Activated CD4-positive, CD25-positive, alpha-beta regulatory T cell treated with anti-CD3 and anti-CD28 coated beads, Interleukin-2, amount 50 U/mL, for 72 hours (primary cell): Measurements from ENCODE around the gene ANKFY1.
A peak's percentile ranks its signal among the peaks of the same experiment; 100 is the strongest.
"Not testable (repeated sequence)": the region's sequence is repeated elsewhere in the genome, so short reads cannot be mapped to it uniquely, and the experiment has no call there.

Experiments
- DNase-seq: peaks from one replicate; pipeline ENCODE4 v3.0.0; 2021

Gene ANKFY1

DNA sequence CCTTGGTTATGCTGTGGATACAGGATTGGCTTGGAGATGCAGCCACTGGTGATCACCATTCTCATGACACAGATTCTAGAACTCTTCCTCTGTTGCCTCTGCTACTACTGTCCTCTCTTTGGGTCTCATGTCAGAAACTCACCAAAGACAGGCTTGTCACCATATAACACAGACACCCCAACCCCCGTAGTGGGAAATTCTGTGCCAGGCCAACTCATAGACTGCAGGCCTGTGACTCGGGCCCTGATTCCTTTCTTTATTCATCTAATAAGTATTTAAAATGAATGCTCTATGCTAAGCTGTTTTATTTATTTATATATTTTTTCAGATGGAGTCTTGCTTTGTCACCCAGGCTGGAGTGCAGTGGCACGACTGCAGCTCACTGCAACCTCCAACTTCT lies 111.3 kb downstream of the ANKFY1 start:
- DNase-seq = no peak

DNA sequence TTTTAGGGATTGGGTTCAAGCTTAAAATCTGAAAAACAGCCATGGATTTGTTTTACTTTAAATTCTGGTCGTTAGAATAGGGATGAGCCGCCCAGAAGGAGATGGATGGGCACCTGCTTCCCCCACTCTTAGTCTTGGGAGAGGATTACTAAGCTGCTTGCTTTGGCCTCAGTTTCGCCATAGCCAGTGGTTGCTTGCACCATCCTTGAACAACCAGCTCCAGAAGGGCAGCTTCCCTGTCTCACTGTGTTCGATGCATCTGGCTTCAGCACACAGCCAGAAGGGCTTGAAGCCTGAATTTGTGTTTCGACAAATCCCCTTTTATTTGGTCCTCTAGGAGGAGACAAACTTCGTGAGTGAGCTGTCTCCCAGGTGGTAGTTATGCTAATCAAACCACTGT lies 113.7 kb downstream of the ANKFY1 start:
- no peak for DNase-seq

GRCh38 chr17:4148611-4149308 lies 115.0 kb downstream of the ANKFY1 start:
- DNase-seq = no peak

DNA sequence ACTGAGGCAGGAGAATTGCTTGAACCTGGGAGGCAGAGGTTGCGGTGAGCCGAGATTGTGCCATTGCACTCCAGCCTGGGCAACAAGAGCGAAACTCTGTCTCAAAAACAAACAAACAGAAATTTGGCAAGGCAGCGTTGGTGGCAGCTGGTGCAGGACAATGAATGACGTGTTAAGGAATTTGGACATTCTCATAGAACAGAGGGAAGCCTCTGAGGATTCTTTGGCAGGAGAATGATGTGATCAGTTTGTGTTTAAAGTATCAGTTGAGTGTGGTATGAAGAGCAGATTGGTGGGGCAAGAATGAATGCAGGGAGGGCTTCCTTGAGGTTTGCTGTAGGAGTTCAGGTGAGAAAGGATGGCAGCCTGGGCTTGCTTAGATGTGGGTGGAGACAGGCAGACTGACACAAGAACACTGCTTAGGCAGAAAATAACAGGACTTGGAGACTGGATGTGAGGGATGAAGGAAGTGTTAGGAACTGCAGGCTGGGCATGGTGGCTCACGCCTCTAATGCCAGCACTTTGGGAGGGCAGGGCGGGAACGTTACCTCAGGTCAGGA lies 115.9 kb downstream of the ANKFY1 start:
- DNase-seq = no peak

GRCh38 chr17:4146641-4147040 lies 117.1 kb downstream of the ANKFY1 start:
- no peak for DNase-seq

- DNase-seq = no peak
These were observed 119.4 kb downstream of the ANKFY1 start for GRCh38 chr17:4144422-4144747.

- DNase-seq = peak; percentile 87
These were observed 120.0 kb downstream of the ANKFY1 start for GRCh38 chr17:4143563-4144421.

- DNase-seq = peak; percentile 47
These were observed 121.5 kb downstream of the ANKFY1 start for GRCh38 chr17:4142107-4142900.

DNA sequence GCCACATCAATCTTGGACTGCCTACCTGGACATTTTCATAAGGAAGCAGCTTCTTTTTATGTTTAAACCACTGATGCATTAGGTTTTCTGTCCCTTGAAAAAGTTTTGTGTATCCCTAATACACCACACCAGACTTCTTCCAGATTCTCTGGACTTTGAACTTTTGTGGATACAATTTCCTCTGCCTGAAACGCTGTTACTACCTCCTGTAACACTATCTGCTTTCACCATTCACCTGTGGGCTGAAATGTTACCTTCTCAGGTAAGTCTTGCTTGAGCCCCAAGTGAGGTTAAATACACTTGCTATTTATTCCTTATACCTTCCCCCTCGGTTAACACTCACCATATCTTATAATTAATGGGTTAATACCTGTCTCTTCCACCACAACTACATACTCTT lies 123.7 kb downstream of the ANKFY1 start:
- no peak for DNase-seq

- DNase-seq = not testable (repeated sequence)
These were observed 124.8 kb downstream of the ANKFY1 start for GRCh38 chr17:4138906-4139526.

DNA sequence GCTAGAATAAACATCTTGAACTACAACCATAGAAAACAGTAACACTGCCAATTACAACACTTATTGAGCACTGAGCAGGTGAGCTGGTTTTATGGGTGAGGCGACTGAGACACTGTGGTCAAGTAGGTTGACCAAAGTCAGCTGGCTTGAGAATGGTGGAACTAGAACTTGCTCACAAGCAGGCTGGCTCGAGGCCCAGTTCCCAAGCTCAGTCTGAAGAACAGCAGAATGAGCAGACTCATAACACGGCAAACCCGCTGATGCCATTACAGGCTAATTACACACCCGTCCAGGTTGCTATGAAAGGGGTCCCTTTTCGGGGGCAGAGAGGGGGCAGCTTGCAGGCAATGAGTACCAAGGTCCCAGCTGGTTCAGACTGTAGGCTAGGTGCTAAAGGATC lies 127.4 kb downstream of the ANKFY1 start:
- DNase-seq = no peak

GRCh38 chr17:4135489-4135888 lies 128.3 kb downstream of the ANKFY1 start:
- no peak for DNase-seq

GRCh38 chr17:4134721-4135120 lies 129.1 kb downstream of the ANKFY1 start:
- no peak for DNase-seq

DNA sequence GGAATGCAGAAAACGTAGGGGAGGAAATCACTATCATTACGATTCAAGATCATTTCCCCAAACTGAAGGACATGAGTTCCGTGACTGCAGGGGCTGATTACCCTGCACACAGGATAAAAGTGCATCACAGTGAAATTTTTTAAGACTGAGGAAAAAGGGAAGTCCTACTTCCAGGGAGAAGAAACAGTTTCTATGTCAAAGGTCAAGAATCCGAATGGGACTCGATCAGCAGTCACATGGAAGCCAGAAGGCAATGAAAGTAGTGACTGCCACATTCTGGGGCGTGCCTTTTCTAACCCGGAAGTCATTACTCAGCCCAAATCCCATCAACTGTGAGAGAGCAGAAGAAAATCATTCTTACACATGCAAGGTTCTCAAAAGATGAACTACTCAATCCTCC lies 133.1 kb downstream of the ANKFY1 start:
- no peak for DNase-seq

DNA sequence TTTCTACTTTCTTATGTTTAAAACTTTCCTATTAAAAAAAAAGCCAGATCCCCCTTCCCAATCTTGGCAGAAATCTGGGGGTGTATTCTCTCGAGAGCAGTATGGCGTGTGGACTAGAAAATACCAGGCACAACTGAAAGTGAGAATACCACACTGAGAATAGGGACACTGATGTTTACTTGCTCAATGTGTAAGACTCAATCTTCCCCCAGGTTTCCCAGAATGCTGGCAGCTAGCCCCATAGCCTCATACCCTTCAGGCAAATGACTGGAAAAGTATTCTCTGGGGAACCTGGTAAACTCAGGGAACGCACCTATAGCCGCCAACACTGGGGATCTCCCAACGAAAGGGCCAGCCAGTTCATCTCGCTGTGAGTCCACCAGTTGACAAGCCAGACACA lies 136.2 kb downstream of the ANKFY1 start:
- DNase-seq = no peak

- no peak for DNase-seq
These were observed 138.2 kb downstream of the ANKFY1 start for GRCh38 chr17:4125552-4125951.

DNA sequence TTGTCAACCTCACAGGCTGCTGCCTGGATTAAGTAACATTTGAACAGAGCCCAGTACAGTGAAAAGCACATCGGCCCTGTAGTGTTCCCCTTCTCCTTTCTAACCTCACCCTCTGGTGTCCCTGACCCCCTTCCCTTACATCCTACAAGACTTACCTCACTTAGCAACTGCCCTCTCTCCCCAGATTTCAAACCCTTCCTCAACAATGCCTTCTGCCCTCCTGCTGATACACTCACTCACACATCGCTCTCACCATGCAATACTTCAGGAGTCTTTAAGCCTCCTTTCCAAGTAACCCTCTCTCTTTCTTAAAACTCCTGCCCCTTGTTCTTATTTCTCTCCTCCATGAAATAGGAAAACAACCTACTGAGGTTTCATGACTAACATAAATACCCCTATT lies 138.8 kb downstream of the ANKFY1 start:
- DNase-seq = no peak

DNA sequence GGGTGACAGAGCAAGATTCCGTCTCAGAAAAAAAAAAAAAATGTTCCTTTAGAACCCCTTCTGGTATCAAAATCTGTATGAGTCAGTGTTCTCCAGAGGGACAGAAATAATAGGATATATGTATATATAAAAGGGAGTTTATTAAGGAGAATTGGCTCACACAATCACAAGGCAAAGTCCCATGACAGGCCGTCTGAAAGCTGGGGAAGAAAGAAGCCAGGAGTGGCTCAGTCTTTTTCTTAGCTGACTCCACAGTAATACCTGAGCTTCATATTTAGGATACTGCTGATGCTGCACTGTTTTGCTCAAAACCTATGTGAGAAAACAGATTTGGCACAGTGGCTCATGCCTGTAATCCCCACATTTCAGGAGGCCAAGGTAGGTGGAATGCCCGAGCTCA lies 143.4 kb downstream of the ANKFY1 start:
- no peak for DNase-seq

DNA sequence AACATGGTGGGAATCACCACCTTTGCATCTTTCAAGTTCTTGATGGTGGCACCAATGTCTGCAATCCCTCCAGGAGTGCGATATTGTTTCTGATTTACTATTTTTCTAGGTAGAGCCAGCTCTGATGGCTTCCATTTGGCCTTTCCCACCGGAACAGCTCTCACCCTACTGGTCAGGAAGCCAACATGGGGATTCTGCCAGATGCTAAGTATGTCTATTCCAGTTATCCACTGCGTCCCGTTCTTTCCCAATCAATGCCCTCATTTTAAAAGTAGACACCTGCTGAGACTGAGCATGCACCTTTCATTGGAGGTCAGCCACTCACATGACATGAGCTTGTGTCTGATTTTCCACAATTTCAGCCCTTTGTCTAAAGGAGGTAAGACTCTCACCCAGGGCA lies 144.5 kb downstream of the ANKFY1 start:
- no peak for DNase-seq

DNA sequence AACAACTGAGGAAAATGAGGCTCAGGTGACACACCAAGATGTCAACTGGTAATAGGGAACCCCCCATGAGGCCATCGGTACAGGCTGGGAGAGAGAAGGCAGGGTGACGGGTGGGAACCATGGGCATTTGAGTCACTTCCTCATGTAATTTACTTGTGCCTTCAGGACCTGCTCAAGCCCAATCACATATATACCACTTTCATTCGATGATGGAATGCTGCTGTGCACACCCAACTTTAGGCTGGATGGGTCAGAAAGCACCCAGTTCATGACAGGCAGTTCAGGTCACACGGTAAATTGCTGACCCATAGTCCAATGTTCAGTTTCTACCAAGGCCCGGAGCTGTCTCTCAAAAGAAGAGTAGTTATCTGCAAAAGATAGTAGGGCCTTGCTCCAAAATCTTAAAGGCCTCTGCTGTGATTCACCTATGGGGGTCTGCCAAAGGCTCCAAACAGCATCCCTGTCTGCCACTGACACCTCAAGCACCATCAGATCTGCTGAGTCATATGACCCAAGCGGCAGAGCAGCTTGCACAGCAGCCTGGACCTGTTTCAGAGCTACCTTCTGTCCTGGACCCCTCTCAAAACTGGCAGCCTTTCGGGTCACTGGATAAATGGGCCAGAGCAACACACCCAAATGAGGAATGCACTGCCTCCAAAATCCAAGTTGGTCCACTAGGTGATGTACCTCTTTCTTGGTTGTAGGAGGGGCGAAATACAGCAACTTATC lies 145.6 kb downstream of the ANKFY1 start:
- no peak for DNase-seq

DNA sequence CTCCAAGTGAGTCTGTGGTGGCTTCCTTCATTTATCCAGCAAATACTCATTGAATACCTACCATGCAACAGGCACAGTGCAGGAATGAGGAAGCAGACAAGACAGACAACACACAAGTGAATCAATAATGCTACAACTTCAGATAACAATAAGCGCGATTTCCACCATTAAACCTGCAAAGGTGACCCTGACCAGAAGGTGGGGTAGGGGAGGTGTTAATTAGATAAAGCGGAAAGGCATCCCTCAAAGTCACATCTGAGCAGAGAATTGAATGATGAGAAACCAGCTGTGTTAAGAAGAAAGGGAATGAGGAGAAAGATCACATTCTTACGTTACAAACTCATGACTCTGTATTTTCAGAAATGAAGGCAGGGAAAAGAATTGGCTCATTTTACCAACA lies 147.3 kb downstream of the ANKFY1 start:
- DNase-seq = no peak
